Stimulated activated CD4-positive, alpha-beta T cell treated with anti-CD3 and anti-CD28 coated beads, Interleukin-4, amount 100 ng/mL, for 4 hours (primary cell): ENCODE results near the gene EPHB1.
"Not testable (repeated sequence)": the region's sequence is repeated elsewhere in the genome, so short reads cannot be mapped to it uniquely, and the experiment has no call there.

Experiments used
- DNase-seq, 2 experiments: peaks; one replicate each; pipeline ENCODE4 v3.0.0-alpha.2; 2020

The EPHB1 gene

DNA sequence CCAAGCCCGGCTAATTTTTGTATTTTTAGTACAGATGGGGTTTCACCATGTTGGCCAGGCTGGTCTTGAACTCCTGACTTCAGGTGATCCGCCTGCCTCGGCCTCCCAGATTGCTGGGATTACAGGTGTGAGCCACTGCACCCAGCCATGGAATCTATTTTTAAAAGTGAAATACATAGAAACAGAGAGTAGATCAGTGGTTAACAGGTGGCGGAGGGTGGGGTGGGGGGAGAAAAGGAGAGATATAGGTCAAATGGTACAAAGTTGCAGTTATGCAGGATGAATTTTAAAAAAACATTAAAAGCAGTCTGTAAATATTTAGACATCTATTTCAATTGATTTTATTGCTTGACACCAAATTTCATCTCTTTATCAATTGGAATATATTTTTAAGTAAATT lies 6.8 kb upstream of the EPHB1 start:
- not testable (repeated sequence) for DNase-seq

DNA sequence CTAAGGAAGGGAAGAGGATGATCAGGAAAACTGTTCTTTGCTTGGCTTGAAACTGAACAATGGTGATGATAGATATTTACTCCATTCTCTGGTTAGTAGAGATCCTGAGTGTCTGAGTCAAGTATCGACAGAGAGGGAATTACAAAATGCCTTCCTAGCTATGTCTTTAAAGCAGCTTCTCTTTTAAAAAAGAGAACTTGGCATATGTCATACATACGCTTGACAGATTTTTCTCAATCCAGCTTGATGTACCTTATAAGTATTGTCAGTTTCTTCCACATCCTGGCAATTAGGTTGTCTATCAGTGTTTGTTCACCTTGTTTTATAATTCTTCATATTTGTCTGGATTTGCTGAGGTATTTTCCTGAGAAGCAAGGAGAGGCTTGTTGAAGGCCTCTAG lies 5.0 kb upstream of the EPHB1 start:
- no peak for DNase-seq

DNA sequence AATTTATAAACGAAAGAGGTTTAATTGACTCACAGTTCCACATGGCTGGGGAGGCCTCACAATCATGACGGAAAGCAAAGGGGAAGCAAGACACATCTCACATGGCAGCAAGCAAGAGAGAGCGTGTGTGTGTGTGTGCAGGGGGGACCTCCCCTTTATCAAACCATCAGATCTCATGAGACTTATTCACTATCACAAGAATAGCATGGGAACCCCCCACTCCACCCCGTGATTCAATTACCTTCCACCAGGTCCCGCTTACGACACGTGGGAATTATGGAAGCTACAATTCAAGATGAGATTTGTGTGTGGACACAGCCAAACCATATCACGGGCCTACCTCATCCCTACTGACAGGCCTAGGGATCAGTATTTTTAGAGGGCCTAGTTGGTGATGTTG lies 3.1 kb upstream of the EPHB1 start:
- DNase-seq = no peak

DNA sequence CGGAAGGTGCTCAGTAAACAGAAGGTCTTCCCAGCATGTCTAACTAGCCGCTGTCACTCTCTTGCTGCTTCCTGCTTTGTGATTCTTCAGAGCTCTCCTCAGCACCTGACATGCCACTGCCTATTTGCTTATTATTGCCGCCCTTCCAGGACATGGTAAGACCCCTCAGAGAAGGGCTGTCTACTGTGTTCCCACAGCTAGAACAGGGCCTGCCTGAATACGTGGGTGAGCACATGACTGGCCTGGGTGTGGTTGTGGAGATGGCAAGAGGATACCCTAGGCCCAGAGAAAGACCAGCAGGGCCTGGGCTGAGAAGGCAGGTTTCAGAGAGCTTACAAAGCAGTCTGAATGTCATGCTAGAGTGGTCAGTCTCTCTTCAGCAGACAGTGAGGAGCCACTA lies 2.4 kb upstream of the EPHB1 start:
- no peak for DNase-seq

DNA sequence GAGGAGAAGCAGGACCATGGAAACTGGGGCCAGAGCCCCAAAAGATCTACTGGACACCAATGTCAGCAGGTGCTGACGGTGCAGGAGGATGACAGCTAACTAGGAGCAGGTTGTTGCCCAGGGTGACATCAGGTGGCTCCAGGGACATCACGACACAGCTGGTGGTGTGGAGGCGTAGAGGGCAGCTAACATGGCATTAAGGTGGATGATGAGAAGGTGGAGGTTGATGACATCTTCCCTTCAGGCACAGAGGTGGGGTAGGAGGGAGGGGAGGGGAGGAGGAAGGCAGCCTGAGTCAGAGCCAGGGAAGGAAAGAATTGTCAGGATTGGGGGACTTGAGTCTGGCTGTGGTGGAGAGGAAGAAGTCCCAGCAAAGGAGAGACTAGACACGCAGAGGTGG lies 1.5 kb upstream of the EPHB1 start:
- no peak for DNase-seq

DNA sequence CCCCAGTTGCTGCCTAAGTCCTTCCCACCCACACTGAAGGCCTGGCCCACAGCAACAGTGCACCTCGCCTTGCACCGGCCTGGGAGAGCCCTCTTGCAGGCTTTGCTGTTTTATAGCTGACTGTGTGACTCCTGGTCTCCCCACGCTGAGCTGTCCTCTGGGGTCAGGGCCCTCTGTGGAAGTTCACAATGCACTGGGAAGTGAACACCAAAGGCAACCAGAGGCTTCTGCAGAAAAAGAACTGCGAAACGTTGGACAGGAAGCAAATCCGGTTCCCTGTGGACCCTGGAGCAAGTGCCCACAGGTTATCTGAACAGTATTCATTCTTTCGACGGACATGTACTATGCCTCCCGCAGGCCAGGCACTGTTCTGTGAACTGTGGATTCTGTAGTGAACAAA lies 737 bp upstream of the EPHB1 start:
- DNase-seq = no peak

DNA sequence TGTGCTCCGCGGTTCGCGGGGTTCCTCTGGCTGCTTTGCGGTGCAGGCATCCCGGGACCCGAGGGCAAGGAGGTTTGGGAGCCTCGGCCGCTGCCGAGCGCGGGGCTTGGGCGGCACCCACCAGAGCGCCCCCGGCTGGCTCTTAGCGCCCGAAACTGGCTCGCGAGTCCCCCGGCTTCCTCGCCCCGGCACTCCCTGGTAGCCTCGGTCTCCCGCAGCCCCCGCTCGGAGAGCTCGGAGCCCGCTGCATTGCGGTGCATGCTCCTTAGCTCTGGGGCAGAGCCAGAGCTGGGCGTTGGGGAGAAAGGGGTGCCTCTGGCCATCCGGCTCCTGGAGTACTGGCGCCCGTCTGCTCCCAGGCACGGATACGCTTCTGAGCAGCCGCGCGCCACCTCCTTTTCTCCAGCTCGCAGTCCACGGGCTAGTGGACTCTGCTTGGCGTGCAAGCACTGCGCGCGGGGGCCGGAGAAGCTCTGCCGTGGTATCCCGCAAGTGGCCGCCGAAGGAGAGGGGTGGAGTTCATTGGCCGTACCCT lies 753 bp downstream of the EPHB1 start:
- no peak for DNase-seq

DNA sequence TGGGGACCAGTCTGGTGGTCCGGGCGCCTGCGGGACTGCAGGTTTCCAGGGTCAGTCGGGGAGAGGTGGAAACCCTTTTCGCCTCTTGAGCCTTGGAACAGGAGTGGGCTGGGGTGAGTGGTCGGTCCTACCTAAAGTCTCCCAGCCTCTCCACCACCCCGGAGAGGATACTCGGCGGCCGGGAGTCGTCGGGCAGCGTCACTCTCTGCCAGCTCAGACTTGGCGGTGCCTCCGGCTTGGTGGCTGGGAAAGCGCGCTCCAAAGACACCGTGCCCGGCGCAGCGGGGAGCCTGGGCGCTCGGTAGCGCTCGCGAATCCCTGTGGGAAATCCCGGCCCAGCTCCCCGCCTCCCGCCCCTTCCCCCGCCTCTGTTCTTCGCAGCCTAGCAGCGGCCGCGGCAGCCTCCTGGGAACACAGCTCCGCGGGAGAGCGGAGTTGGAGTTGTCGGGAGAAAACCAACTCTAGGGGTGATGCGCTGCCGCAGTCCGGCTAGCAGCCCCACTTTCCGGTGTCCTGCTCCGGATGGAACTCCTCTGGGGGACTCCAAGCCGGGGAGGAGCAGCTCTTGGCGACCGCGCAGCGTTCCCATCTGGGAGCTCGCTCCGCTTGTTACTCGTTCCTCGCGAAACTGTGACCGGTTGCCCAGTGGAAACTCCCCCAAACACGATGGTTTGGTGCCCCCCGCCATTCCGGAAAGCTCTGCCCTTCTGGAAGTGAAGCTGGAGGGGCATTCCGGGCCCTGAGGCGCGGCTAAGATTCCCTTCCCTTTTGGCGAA lies 1.4 kb downstream of the EPHB1 start:
- DNase-seq = no peak

DNA sequence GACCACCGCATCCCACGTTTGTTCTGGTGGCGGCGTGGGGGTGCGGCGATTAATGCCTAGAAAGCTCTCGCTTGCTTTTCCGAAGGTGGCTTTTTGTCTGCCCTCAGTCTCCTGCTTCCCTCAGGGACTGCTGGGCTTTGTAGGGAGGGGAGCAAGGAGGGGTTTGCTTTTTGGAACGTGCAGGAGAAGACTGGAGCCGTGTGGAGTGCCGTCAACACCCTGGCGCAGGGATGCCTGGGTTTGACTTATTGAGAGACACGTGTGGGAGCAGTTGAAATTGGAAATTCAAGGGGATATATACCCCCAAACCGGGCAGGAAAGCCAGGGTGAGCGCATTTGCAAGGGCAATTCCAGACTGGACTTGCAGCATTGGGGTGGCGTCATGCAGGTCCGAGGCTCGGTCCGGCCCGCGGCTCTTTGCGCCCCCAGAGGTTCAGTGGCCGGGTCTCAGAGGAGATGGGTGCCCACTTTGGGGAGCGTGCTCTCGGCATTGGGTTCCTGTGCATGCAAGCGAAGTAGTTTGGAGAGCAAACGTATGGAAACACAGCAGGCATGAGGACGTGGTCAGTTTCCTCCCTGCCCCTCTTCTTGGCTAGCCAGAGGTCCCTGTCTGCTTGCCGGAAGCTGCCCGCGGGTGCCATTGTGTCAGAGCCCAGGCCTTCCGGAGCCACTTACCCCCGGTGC lies 2.1 kb downstream of the EPHB1 start:
- no peak for DNase-seq

DNA sequence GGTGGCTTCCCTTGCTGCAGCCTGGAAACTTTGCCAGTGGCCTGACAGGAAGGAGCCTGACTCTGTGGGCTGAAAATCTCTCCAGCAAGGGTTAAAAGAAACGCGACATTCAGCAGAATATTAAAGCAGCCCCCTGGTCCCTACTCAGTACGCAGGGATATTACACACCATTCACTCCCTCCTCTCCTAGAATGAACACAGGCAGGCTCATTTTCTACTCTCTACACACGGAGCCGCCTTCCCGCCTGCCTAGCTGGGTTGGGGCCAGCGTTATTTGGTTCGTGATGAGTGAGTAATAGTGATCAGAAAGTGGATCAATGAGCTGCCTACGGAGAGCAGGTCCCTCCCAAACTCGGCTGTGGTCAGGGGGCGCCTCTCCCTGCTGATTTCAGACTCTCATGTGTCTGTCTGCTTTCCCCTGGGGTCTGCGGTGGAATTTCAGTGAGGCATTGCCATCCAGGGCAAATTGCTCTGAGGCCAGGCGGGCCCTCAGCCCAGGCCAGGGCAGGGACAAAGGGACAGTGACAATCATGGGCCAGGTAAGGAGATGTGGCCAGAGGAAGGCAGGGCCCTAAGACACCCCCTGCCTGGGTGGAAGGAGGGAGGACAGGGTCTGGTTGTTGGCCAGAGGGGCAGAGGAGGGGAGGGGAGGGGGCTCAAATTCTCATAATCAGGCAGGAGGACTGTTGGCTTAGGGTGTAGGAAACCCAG lies 2.8 kb downstream of the EPHB1 start:
- DNase-seq = no peak

DNA sequence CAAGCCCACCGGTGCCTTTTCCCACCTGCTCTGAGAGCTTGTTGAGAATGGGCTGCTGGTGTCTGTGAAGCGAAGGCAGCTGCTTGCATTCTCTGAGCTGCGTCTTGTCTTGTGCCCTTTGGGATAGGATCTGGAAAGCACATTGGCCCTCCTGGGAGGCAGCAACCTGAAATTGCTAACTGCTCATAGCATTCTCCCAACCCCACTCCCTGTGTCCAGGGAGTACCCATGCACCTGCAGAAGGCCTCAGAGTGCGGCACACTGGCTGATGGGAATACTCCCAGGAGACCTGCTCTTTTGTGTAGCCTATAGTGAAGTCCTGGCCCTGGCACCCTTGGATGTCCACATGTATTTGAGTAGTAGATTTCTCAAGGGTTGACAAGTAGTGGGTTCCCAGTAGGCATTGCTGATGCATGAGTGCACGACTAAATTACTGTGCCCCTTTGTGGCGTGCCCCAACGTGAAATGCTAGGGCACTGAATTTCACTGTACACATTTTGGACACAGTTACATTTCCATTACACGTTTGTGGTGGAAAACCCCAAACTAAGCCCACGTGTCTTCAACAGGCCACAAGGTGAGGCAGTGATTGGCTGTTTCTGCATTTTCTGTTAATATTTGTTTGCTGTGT lies 3.7 kb downstream of the EPHB1 start:
- no peak for DNase-seq

DNA sequence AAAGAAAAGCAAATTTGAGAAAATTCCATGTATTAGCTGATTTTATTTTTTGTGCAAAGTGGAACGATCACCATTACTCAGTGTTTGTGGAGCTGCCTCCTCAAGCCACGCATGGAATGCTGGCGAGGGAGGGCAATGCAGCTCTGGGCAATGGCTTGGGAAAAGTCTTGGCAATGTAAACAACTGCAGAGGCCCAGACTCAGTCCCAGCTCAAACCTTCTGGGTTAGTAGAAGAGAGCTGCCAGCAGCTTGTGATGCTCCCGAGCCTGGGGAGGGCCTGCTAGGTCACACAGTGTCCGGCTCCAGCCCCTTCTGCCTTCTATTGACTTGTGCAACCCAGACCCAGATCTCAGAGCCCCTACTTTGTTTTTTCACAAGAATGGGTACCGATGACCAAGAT lies 4.3 kb downstream of the EPHB1 start:
- DNase-seq = no peak

DNA sequence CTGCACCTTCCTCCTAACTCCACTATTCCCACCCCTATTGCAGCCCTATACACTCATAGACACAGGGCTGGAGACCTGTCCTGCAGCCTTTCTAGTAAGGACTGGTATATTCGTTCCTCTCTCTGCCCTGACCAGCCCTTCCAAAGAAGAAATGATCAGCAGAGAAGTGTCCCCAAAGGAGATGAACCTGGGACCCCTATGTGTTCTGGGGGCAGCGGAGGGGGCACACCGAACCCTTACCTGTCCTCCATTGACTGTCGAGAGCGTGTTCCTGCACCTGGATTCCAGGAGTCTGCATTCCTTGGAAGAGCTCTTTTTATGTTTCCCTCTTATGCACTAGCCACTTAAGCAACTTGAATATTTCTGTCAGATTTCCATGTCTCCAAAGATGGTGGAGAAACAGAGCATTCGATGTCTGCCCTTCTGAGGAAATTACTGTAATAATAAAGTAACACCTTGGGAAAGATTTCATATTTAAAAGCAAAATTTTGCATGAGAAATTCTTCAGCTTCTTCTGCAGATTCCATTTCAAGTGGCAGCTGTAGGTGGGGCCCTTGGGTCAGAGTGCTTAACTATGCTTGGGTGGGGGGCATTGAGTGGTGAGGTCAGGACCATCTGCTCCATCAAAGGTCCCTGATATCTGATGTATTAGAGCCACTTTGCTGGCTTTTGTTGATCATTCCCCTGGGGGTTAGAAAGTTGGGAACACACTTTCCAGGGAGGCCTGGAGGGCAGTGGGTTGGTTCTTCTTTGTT lies 6.3 kb downstream of the EPHB1 start:
- no peak for DNase-seq

DNA sequence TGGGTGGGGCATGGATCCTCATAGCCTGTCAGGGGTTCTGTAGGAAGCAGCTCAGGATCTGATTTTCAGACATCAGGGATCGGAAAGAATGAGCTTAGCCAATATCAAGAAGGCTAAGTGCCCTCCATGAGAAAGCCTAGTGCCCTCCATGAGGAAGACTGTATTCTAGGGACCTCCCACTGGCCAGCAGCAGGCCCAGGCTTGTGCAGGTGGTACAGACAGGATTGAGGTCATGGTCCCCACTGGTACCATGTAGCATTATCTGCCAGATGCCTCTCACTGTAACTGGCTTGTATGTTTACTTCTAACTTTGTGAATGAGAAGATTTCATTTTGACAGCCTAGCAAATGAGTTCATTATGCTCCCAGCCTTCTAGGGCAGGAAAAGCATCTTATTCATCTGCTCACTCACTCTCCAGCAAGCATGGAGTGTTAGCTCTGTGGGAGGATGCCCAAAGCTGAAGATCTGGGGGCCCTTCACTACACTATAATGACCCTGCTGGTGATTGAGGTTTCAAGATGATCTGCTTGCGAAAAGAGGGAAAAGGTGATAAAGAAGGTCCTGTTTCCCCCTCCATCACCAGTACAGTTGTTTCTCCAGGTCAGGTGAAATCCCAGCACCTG lies 7.5 kb downstream of the EPHB1 start:
- no peak for DNase-seq

DNA sequence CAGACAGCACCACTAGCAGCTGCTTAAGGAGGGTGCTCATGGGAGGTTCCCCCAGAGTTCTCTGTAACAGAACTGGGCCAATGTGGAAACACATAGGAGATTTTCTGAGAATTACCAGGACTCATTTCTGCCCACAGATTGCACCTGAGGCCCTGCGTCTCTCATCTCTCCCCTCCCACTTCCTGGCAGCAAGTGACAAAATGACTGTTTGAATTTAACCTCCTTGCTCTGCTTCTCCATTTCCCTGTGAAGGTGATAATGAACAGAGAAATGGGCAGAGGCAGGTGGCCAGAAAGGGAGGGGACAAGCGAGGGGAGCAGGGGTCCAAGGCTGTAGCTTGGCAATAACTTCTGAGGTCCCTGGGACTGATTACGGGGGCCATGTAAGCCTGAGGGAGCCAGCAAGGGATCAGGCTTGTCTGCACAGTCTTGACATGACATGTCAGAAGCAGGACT lies 8.0 kb downstream of the EPHB1 start:
- no peak for DNase-seq

DNA sequence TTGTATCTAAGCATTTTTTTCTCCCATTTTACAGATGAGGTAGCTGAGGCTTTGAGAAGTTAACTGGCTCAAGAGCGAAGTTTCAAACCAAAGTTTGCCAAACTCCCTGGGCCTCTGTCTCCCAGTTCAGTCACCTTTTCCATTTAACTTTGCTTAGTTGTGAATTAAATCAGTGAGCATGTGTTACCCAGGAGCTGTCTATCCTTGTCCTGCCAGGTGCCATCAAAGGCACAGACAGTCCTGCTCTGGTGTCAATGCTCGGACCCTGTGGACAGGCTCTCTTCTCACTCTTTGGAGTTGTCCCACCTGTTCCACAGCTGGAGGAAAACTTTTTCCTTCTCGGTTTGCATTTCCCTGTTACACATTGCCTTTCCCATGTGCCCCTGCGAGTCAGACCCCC lies 8.6 kb downstream of the EPHB1 start:
- no peak for DNase-seq

DNA sequence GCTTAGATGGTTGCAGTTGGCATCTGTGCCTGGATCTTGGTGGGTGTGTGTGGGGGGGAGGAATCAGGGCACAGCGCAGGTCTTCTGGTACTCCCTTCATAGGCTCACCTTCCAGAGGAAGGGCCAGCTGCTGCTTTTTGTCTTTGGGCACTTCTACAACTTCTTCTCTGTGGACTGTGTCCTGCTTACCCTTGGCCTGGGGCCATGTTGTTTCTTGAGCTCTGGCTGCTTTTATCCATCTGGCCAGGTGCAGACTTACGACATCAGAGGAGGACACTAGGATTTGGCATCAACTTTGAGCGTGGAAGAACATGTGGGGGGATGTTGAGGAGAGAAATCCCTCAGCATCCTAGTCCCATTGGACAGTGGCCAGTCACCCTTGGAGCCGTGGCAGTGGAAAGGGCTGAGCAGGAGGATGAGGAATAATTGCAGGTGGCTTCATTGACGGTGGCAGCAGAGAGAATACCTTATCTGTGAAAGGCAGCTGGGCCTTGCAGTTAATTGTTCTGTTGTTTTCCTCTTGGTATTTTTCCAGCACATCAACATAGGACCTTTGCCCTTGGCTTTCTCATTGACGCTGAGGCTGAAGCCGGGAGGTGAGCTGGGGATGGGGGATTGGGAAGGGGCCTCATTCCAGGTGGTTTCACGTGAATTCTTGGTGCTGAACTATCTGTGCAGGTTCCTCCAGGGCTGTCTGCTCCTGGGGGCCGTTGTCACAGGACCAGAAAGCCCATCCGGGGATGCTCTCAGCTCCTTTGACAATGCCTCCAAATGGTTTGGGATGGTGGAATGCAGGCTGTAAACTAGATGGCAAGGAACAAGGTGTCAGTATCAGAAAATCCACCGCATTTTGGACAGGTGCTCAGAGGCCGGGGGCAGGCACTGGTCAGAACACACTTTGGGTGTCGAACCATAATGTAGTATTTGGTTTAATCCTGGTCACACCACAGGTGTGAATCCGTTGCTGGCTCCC lies 9.7 kb downstream of the EPHB1 start:
- DNase-seq = no peak

DNA sequence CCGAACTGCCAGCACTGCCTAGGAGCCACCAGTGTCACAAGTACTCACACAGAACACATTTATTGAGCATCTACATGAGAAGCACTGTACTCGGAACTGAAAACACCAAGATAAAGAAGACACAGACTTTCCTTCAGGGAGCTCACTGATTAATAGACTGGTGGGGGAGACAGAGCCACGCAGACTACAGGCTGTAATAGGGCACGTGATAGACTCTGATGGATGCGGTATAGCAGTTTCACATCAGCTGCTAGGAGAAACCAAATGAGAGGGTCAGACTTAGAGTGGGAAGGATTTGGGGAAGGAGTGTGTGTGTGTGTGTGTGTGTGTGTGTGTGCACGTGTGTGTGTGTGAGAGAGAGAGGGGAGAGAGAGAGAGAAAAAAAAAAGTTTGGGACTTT lies 12.1 kb downstream of the EPHB1 start:
- no peak for DNase-seq

DNA sequence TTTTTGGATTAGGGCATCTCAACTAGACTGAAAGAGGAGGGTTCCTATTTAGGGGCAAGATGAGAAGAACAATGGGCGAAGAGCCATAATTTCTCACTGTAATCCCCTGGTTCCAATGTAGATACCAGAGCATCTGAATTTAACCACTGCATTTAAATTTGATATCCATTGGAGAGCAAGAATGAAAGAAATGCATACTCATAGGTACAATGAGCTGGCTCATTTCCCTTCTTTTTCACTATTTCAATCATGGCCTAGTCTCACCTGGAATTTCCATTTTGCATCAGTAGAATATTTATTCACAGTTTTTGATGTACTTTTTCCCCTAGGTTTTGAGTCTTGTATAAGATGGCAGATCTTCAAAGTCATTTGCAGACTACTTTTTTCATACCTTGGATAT lies 13.8 kb downstream of the EPHB1 start:
- DNase-seq = no peak

DNA sequence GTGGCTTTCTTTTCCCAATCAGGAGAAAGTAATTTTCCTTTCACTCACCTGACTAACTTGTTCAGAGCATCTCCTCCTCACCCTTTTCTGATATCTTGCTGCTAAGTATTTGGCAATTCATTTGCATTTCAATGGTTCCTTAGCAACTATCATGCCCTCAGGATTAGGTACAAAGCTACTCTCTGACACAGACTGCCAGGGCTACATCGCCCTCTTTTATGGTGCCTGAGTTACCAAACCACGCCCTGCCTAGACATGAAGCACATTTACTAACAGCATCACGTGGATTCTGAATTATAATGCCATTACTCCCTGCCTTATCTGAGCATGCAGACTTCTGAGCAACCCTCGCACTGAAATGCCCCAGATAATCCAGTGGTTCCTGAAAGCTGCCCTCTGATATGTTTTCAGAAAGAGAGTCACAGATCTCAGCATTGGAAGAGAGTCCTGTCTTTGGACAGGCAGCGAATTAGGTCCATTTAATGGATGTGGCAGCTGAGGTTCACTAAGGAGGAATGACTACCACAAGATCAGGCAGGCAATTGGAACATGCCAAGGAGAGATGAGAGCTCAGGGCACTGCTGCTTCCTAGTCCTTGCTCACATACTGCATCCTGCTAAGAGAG lies 14.5 kb downstream of the EPHB1 start:
- no peak for DNase-seq
